HEK293T (cell line): Measurements from ENCODE around the gene KRT74.

Experiments
- CTBP1 ChIP-seq: fragments of 450-650 bp; IDR thresholded peaks from 2 replicates; pipeline ENCODE4 v1.6.1; 2016; ENCODE audit warnings: borderline replicate concordance
- FOXK2 ChIP-seq: fragments of 450-650 bp; IDR thresholded peaks from 2 replicates; pipeline ENCODE4 v1.6.1; 2016; ENCODE audit warnings: mild to moderate bottlenecking
- HDGF ChIP-seq: fragments of 450-650 bp; IDR thresholded peaks from 2 replicates; pipeline ENCODE4 v1.6.1; 2017; ENCODE audit warnings: antibody characterized with exemption, borderline replicate concordance
- L3MBTL2 ChIP-seq: fragments of 450-650 bp; conservative IDR thresholded peaks from 2 replicates; pipeline ENCODE4 v1.6.1; 2016; ENCODE audit warnings: mild to moderate bottlenecking
- SUZ12 ChIP-seq: fragments of 450-650 bp; IDR thresholded peaks from 2 replicates; pipeline ENCODE4 v1.6.1; 2016; ENCODE audit warnings: mild to moderate bottlenecking

- no peak for TF ChIP-seq CTBP1
- TF ChIP-seq HDGF, result no peak
- no peak for TF ChIP-seq SUZ12
- TF ChIP-seq L3MBTL2, result no peak
- TF ChIP-seq FOXK2, result no peak
Observed at GRCh38 chr12:52540531-52540930, 33.1 kb downstream of the KRT74 start.
